GM18526 (cell line): ENCODE results near the gene ZNF550.

Source experiments
- POLR2A ChIP-seq: IDR thresholded peaks from 3 replicates; pipeline ENCODE4 v1.6.1; 2011; ENCODE audit not compliant: insufficient read length; ENCODE audit errors: extremely low read depth

ZNF550 gene

GRCh38 chr19:57559404-57560025 lies at the start of gene ZNF550:
TSS of gene ZNF550 (minus strand) at chr19:57559863. CDS start at chr19:57559682, 181 bp downstream.
- peak; percentile 71 for TF ChIP-seq POLR2A

- no peak for TF ChIP-seq POLR2A
Observed at GRCh38 chr19:57606931-57607330, 47.3 kb upstream of the ZNF550 start.

DNA sequence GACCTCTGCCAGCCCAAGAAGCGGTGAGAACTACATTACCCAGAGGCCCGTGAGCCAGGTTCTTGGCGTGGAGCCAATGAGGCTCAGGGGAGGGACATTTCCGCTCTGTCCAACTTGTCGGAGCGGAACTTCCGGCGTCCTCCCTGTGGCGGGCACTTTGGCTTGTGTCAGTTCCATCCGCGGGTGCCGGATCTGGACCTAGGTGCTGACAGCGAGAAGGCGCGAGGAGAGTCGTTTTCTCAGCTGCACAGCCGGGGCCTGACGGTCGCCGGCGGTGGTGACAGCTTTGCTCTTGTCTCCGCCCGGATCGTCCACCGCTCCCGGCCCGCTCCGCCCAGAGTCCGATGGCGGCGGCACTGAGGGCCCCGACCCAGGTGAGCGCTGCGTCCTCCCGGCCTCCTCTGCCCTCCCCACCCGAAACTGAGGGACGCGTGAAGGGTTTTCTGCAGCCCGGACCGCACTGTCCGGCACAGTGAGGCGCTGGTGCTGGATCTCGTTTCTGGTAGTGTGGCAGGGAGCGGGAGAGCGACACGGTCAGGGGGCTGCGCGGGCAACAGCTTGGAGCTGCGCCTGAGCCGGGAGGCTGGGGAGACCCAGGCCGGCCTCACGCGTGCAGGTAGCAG lies 40.2 kb upstream of the ZNF550 start, which contains the start of gene ZNF530:
Gene ZNF530, plus strand, starts transcription at position 125 of the 623 bp plus-strand sequence. CDS start 4,461 bp downstream, outside the sequence.
- TF ChIP-seq POLR2A: peak; percentile 46

- no peak for TF ChIP-seq POLR2A
Observed at GRCh38 chr19:57599377-57599760, 39.7 kb upstream of the ZNF550 start.

- no peak for TF ChIP-seq POLR2A
Observed at GRCh38 chr19:57587529-57587928, 27.9 kb upstream of the ZNF550 start.

GRCh38 chr19:57583521-57584416 lies 24.1 kb upstream of the ZNF550 start, which contains the start of gene ZIK1:
TSS of gene ZIK1 (plus strand) at chr19:57584145. CDS start at chr19:57584357, 212 bp downstream.
- peak; percentile 58 for TF ChIP-seq POLR2A

DNA sequence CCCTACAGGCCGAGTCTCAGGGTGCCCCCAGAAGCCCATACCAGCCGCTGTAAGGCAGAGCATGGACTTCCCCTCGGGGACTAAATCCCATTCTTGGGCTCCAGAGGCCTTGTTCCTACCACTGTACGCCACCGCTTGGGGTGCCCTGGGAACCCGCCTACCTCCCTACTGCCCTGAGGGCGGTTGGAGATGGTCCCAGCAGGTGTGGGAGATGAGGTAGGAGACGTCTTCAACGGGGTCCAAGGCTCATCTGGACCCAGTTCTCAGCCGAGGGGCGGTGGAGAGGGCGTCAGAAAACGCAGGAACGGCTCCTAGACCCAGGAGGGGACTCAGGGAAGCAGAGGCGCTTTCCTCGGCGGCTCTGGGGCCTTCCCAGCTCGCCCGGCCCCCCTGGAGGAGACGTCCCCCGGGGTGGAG lies 23.4 kb upstream of the ZNF550 start:
- no peak for TF ChIP-seq POLR2A

- TF ChIP-seq POLR2A: peak; percentile 62
Observed at GRCh38 chr19:57578487-57579205, 19.0 kb upstream of the ZNF550 start, which contains the start of gene ZNF416. TSS of gene ZNF416 (minus strand) at chr19:57578911. CDS start at chr19:57578704, 207 bp downstream.

GRCh38 chr19:57576661-57577060 lies 17.0 kb upstream of the ZNF550 start:
- no peak for TF ChIP-seq POLR2A

DNA sequence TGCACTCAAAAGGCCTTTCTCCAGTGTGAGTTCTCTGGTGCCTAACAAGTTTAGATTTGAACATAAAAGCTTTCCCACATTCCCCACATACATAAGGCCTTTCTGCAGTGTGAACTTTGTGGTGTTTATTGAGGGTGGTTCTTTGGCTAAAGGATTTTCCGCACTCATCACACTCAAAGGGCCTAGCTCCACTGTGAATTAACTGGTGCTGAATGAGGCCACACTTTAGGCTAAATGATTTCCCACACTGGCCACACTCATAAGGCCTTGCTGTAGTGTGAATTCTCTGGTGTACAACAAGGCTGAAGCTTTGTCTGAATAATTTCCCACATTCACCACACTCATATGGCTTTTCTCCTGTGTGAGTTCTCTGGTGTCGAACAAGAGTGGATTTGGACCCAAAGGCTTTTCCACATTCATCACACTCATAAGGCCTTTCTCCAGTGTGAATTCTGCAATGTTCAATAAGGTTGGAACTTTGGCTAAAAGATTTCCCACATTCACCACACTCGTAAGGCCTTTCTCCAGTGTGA lies 12.8 kb upstream of the ZNF550 start:
- no peak for TF ChIP-seq POLR2A

DNA sequence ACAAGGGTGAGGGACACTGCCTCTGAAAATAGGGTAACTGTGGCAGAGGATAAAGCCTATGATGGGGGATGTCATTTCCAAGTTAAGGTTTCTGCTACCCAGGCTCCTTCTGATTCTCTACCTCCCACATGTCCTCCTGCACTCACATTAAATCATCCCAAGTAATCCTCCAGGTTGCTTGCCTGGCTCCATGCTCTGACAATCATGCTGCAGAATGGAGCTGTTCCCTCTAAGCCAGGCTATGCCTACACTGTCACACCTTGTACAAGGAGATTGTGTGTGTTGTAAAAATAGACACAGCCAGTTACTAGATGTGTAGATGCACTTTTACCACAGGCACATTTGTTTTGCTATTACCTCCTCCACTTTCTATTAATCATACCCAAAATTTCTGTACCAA lies 11.0 kb upstream of the ZNF550 start:
- no peak for TF ChIP-seq POLR2A

- TF ChIP-seq POLR2A: no peak
Observed at GRCh38 chr19:57566396-57567265, 7.0 kb upstream of the ZNF550 start.

- TF ChIP-seq POLR2A: no peak
Observed at GRCh38 chr19:57563547-57563946, 3.9 kb upstream of the ZNF550 start.

- no peak for TF ChIP-seq POLR2A
Observed at GRCh38 chr19:57560049-57560491, 407 bp upstream of the ZNF550 start.

GRCh38 chr19:57559008-57559403 lies 657 bp downstream of the ZNF550 start:
- no peak for TF ChIP-seq POLR2A
